Coronary artery (tissue), 2 donors: ENCODE results near the gene AHNAK2.

Source experiments
- DNase-seq: peaks from one replicate; pipeline ENCODE4 v3.0.0-alpha.2; 2017; ENCODE audit warnings: low spot score
- H3K27ac ChIP-seq, 2 donors: fragments of 200-600 bp; sonication (generic); one replicate each; pipeline ENCODE4 v1.5.1; 2016 to 2019
- H3K4me3 ChIP-seq: fragments of 200-600 bp; sonication (generic); 2 replicates; pipeline ENCODE4 v1.5.1; 2016; ENCODE audit warnings: mild to moderate bottlenecking, moderate library complexity
- CTCF ChIP-seq: fragments of 200-600 bp; sonication (generic); IDR thresholded peaks from one replicate; pipeline ENCODE4 v1.5.1; 2019; ENCODE audit warnings: antibody characterized with exemption

Gene AHNAK2

DNA sequence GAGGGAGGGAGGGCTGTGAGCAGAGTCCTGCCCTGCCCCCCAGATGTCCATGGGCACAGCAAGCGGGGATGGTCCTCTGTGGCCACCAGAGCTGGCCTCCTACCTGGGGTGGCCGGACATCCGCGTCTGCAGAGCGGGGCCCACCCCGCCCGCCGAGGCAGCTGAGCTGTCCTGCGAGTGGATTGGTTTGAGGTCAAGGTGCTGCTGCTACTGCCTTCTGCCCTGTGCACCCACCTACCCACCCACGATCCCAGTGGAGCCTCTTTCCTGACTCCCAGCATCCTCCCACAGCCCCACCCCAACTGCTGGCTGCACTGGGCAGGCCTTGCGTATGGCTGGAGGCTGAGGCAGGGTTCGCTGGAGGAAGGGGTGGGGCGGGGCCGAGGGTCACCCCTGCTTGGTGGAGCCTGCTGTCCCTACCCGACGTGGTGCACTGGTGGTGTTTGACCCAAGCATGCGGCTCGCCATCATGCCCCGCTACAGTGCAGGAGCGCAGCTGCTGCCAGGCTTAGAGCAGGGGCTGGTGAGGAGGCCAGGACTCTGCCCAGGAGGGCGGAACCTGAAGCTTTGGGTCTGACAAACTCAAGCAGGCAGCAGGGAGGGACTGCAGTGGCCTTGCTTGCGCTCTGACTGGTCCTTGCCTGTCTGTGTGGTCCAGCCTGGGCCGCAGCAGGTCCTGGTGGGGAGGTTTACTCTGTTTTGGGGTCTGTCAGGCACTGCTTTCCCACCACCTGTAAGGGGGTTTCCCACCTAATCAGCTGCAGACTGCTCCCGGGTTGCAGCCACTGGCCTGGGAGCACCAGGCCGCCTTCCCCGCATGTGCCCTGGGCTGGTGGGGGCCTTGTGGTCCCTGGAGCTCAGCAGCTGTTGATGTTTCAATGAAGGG lies 89.4 kb downstream of the AHNAK2 start:
- DNase-seq: no peak
- TF ChIP-seq CTCF: no peak
- Histone ChIP-seq H3K27ac (no peak overlapping the region), H3K4me3 (no peak overlapping the region)

DNA sequence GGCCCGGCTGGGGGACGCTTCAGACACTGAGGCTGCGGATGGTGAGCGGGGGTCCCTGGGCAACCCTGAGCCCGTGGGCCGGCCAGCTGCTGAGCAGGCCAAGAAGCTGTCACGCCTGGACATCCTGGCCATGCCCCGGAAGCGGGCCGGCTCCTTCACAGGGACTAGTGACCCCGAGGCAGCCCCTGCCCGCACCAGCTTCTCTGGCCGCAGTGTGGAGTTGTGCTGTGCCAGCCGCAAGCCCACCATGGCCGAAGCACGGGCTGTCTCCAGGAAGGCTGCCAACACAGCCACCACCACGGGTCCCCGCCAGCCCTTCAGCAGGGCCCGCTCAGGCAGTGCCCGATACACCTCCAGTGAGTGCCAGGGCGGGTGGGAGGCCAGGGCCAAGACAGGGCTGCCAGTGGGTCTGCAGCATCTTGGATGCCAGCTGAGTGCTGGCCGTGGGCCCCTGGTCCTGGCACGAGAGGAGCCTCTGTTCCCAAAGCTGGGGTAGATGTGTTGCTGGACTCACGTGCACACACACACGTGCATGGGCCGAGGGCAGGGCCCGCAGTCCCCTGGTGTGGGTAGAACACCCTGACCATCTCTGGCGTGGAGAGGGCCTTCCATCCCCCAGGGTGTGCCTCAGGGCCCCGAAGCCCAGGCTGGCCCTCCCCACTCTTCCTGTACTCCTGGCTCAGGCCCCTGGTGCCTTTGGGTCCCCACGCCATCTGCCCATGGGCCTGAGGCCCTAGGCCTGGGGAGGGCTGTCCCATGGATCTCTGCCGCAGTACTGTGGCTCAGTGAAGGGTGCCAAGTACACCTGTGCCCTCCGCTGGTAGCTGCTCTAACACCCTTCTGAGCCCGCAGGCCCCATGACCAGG lies 90.3 kb downstream of the AHNAK2 start:
- TF ChIP-seq CTCF: no peak
- no peak for DNase-seq
- Histone ChIP-seq H3K27ac (no peak overlapping the region), H3K4me3 (no peak overlapping the region)
